HL-60/S4 treated with retinoic acid at 250 ng/mL for 4 days and 3 days (cell line): ENCODE results near the gene PLD1.
"Not testable (repeated sequence)": the region's sequence is repeated elsewhere in the genome, so short reads cannot be mapped to it uniquely, and the experiment has no call there.

Experiments used
- in situ Hi-C: fragments of 300-500 bp; cut with MboI; formaldehyde crosslinking; loops from 2 replicates; pipeline ENCODE4 v1.7.0; 2022; ENCODE audit warnings: low sequenced_read_pairs

Gene PLD1

GRCh38 chr3:171817074-171817800 is 7.0 kb upstream of the PLD1 start:
- in situ Hi-C loops, result no loop called here

- in situ Hi-C loops, result no loop called here
Measured at GRCh38 chr3:171815973-171816595, 5.8 kb upstream of the PLD1 start.

GRCh38 chr3:171814662-171815061 is 4.4 kb upstream of the PLD1 start:
- in situ Hi-C loops, result not testable (repeated sequence)

- in situ Hi-C loops, result no loop called here
Measured at GRCh38 chr3:171813897-171814460, 3.7 kb upstream of the PLD1 start.

- in situ Hi-C loops, result no loop called here
Measured at GRCh38 chr3:171813278-171813896, 3.1 kb upstream of the PLD1 start.

GRCh38 chr3:171812811-171813210 is 2.5 kb upstream of the PLD1 start:
- in situ Hi-C loops, result no loop called here

GRCh38 chr3:171811913-171812335 is 1.6 kb upstream of the PLD1 start:
- in situ Hi-C loops, result no loop called here

- in situ Hi-C loops, result no loop called here
Measured at GRCh38 chr3:171811295-171811912, 1.1 kb upstream of the PLD1 start.

GRCh38 chr3:171810629-171811294 is 479 bp upstream of the PLD1 start:
- in situ Hi-C loops, result no loop called here

GRCh38 chr3:171809611-171809860 is 747 bp downstream of the PLD1 start:
- in situ Hi-C loops, result no loop called here

- in situ Hi-C loops, result no loop called here
Measured at GRCh38 chr3:171807806-171808205, 2.5 kb downstream of the PLD1 start.

- in situ Hi-C loops, result no loop called here
Measured at GRCh38 chr3:171807129-171807675, 3.1 kb downstream of the PLD1 start.

- in situ Hi-C loops, result no loop called here
Measured at GRCh38 chr3:171806200-171807128, 3.8 kb downstream of the PLD1 start.

- in situ Hi-C loops, result no loop called here
Measured at GRCh38 chr3:171805687-171806086, 4.6 kb downstream of the PLD1 start.

- in situ Hi-C loops, result no loop called here
Measured at GRCh38 chr3:171804618-171805389, 5.5 kb downstream of the PLD1 start.

- in situ Hi-C loops, result no loop called here
Measured at GRCh38 chr3:171803044-171803443, 7.2 kb downstream of the PLD1 start.

GRCh38 chr3:171802590-171802956 is 7.7 kb downstream of the PLD1 start:
- in situ Hi-C loops, result no loop called here

GRCh38 chr3:171801738-171802589 is 8.3 kb downstream of the PLD1 start:
- in situ Hi-C loops, result no loop called here
